Neural progenitor cell (in vitro differentiated cells): ENCODE results near the gene SRP14.

Source experiments
- CTCF ChIP-seq: fragments of 200-600 bp; sonication (generic); IDR thresholded peaks from 2 replicates; pipeline ENCODE4 v1.5.1; 2017; ENCODE audit warnings: antibody characterized with exemption, mild to moderate bottlenecking
- EZH2 ChIP-seq: fragments of 200-600 bp; sonication (generic); IDR thresholded peaks from 2 replicates; pipeline ENCODE4 v1.6.1; 2017; ENCODE audit warnings: antibody characterized with exemption, mild to moderate bottlenecking, moderate library complexity
- EZH2phosphoT487 ChIP-seq: fragments of 200-600 bp; sonication (generic); IDR thresholded peaks from 2 replicates; pipeline ENCODE4 v1.6.1; 2017; ENCODE audit warnings: antibody characterized with exemption

- TF ChIP-seq CTCF: no peak
- TF ChIP-seq EZH2: no peak
- no peak for TF ChIP-seq EZH2phosphoT487
Observed at GRCh38 chr15:40064231-40064894, 25.4 kb upstream of the SRP14 start.
